Fibroblast of skin of left quadriceps (primary cell): ENCODE measurements around the gene FILIP1.

Experiments used
- DNase-seq, 2 experiments: peaks; one replicate each; pipeline ENCODE4 v3.0.0-alpha.2; 2013; ENCODE audit warnings: low read depth in 2 of 2

FILIP1 gene

GRCh38 chr6:75292555-75292954 is 201.0 kb downstream of the FILIP1 start:
- no peak for DNase-seq

GRCh38 chr6:75291744-75292143 is 201.9 kb downstream of the FILIP1 start:
- DNase-seq: no peak

GRCh38 chr6:75291331-75291730 is 202.3 kb downstream of the FILIP1 start:
- DNase-seq: no peak

- no peak for DNase-seq
Measured at GRCh38 chr6:75290136-75290945, 203.3 kb downstream of the FILIP1 start.

GRCh38 chr6:75288023-75288422 is 205.6 kb downstream of the FILIP1 start:
- DNase-seq: no peak

GRCh38 chr6:75287424-75287823 is 206.2 kb downstream of the FILIP1 start:
- DNase-seq: no peak

- no peak for DNase-seq
Measured at GRCh38 chr6:75286955-75287354, 206.6 kb downstream of the FILIP1 start.

- no peak for DNase-seq
Measured at GRCh38 chr6:75285283-75285639, 208.3 kb downstream of the FILIP1 start.

GRCh38 chr6:75284632-75285282 is 208.8 kb downstream of the FILIP1 start, which contains the start of gene TMEM30A:
TMEM30A (minus strand) TSS chr6:75284792; CDS start chr6:75284638, 154 bp downstream.
- peak; percentile 97 to 98 for DNase-seq

- DNase-seq: no peak
Measured at GRCh38 chr6:75283907-75284631, 209.5 kb downstream of the FILIP1 start.

- DNase-seq: no peak
Measured at GRCh38 chr6:75282706-75283105, 210.9 kb downstream of the FILIP1 start.

- DNase-seq: no peak
Measured at GRCh38 chr6:75281653-75282052, 211.9 kb downstream of the FILIP1 start.

- DNase-seq: no peak
Measured at GRCh38 chr6:75280131-75280855, 213.3 kb downstream of the FILIP1 start.

GRCh38 chr6:75279418-75279817 is 214.2 kb downstream of the FILIP1 start:
- no peak for DNase-seq

GRCh38 chr6:75278474-75279077 is 215.0 kb downstream of the FILIP1 start:
- no peak for DNase-seq

- DNase-seq: peak; percentile 81
Measured at GRCh38 chr6:75275067-75275466, 218.5 kb downstream of the FILIP1 start.

GRCh38 chr6:75273009-75273408 is 220.6 kb downstream of the FILIP1 start:
- DNase-seq: no peak

GRCh38 chr6:75272145-75272840 is 221.3 kb downstream of the FILIP1 start:
- DNase-seq: no peak

GRCh38 chr6:75268988-75269354 is 224.6 kb downstream of the FILIP1 start:
- DNase-seq: no peak

- DNase-seq: no peak
Measured at GRCh38 chr6:75268121-75268987, 225.2 kb downstream of the FILIP1 start.
